SK-N-SH (cell line): ENCODE data around the gene CDS2. TPM values are rescaled to one million over a fixed set of nuclear protein-coding genes. Genes with fewer than 3 reads are reported as not detected.
"Not testable (repeated sequence)": the region's sequence is repeated elsewhere in the genome, so short reads cannot be mapped to it uniquely, and the experiment has no call there.

Experiments
- CTCF ChIA-PET: fragments of 300-600, 350-600 bp; formaldehyde crosslinking; extraction: SDS; loops from one replicate; lab custom pipeline; 2021; lab: Yijun Ruan, JAX
- POLR2A ChIA-PET: fragments of 350-600 bp; sonication (Branson Sonifier 250); formaldehyde crosslinking; extraction: SDS; loops from one replicate; lab custom pipeline; 2020; ENCODE audit warnings: antibody characterized with exemption, inconsistent platforms; lab: Yijun Ruan, JAX
- DNase-seq: peaks from one replicate; pipeline ENCODE4 v3.0.0; 2012
- H2AFZ ChIP-seq: fragments of 200-600 bp; sonication (generic); 2 replicates; pipeline ENCODE4 v1.8.1; 2016; ENCODE audit warnings: antibody characterized with exemption, mild to moderate bottlenecking, low read depth
- H3F3A ChIP-seq: fragments of 200-600 bp; sonication (generic); replicated peaks from 2 replicates; pipeline ENCODE3; 2016; ENCODE audit warnings: antibody characterized with exemption, mild to moderate bottlenecking; ENCODE audit not compliant: insufficient read depth
- H3K27ac ChIP-seq, 2 experiments: fragments of 200-500 bp in 1 of 2; fragments of 200-600 bp in 1 of 2; sonication (Bioruptor generic) in 1 of 2; sonication (generic), shearing (Covaris generic) in 1 of 2; 2 replicates each; pipeline versions ENCODE4 v1.5.1 to v1.6.1; 2014 to 2016; ENCODE audit warnings: low read depth in 2 of 2, inconsistent platforms in 1 of 2, low read length in 1 of 2, mild to moderate bottlenecking in 1 of 2, mixed read lengths in 1 of 2
- H3K27me3 ChIP-seq: fragments of 200-600 bp; sonication (generic), shearing (Covaris generic); 2 replicates; pipeline ENCODE4 v1.6.1; 2016; ENCODE audit warnings: mixed run types; ENCODE audit not compliant: insufficient read depth
- H3K36me3 ChIP-seq, 2 experiments: fragments of 200-500 bp in 1 of 2; fragments of 200-600 bp in 1 of 2; sonication (Bioruptor generic) in 1 of 2; sonication (generic) in 1 of 2; replicated peaks in 1 of 2; 2 replicates each; pipeline versions ENCODE3 to v1.5.1; 2014 to 2016; ENCODE audit warnings: low read length in 1 of 2, mild to moderate bottlenecking in 1 of 2; ENCODE audit not compliant: insufficient read depth in 2 of 2, control insufficient read depth in 1 of 2
- H3K4me1 ChIP-seq, 2 experiments: fragments of 200-500 bp in 1 of 2; fragments of 200-600 bp in 1 of 2; sonication (Bioruptor generic) in 1 of 2; sonication (generic), shearing (Covaris generic) in 1 of 2; 2 replicates each; pipeline versions ENCODE4 v1.5.1 to v1.6.1; 2014 to 2016; ENCODE audit warnings: low read depth in 1 of 2, low read length in 1 of 2, mixed run types in 1 of 2; ENCODE audit not compliant: insufficient read depth in 2 of 2, control insufficient read depth in 1 of 2
- H3K4me2 ChIP-seq: fragments of 200-600 bp; sonication (generic), shearing (Covaris generic); 2 replicates; pipeline ENCODE4 v1.6.1; 2017; ENCODE audit warnings: mixed run types
- H3K4me3 ChIP-seq, 2 experiments: fragments of 200-500 bp in 1 of 2; fragments of 200-600 bp in 1 of 2; sonication (Bioruptor generic) in 1 of 2; sonication (generic), shearing (Covaris generic) in 1 of 2; 2 replicates each; pipeline versions ENCODE4 v1.5.1 to v1.8.1; 2014 to 2016; ENCODE audit warnings: low read depth in 2 of 2, inconsistent platforms in 1 of 2, low read length in 1 of 2, mild to moderate bottlenecking in 1 of 2, mixed read lengths in 1 of 2, moderate library complexity in 1 of 2
- H3K79me2 ChIP-seq: fragments of 200-600 bp; sonication (generic); 2 replicates; pipeline ENCODE4 v1.8.1; 2017; ENCODE audit warnings: mild to moderate bottlenecking; ENCODE audit not compliant: insufficient read depth
- H3K9ac ChIP-seq: fragments of 200-600 bp; sonication (generic); 2 replicates; pipeline ENCODE4 v1.6.1; 2017; ENCODE audit warnings: mixed run types
- H3K9me2 ChIP-seq: fragments of 200-600 bp; sonication (generic); 2 replicates; pipeline ENCODE4 v1.6.1; 2017; ENCODE audit warnings: mixed run types
- H3K9me3 ChIP-seq: fragments of 200-600 bp; sonication (generic); 2 replicates; pipeline ENCODE4 v1.6.1; 2017; ENCODE audit warnings: mixed run types, mild to moderate bottlenecking, moderate library complexity
- H4K20me1 ChIP-seq: fragments of 200-600 bp; sonication (generic); 2 replicates; pipeline ENCODE4 v1.6.1; 2017; ENCODE audit warnings: mild to moderate bottlenecking, mixed run types; ENCODE audit not compliant: insufficient read depth
- EP300 ChIP-seq, 2 experiments: IDR thresholded peaks; 2 replicates each; pipeline versions ENCODE4 v1.4.0 to v1.6.1; 2012; ENCODE audit warnings: borderline replicate concordance in 1 of 2, low read depth in 1 of 2, low read length in 1 of 2
- EZH2phosphoT487 ChIP-seq: fragments of 200-600 bp; sonication (generic); IDR thresholded peaks from 2 replicates; pipeline ENCODE4 v1.6.1; 2017; ENCODE audit warnings: low read depth, mixed run types, mild to moderate bottlenecking, antibody characterized with exemption, moderate library complexity, borderline replicate concordance
- FOXJ3 ChIP-seq: sonication (generic); formaldehyde crosslinking; IDR thresholded peaks from 2 replicates; pipeline ENCODE4 v1.5.1; 2020; ENCODE audit warnings: mild to moderate bottlenecking, missing genetic modification reagents
- FOXM1 ChIP-seq: IDR thresholded peaks from 2 replicates; pipeline ENCODE4 v1.4.0; 2012; ENCODE audit warnings: low read depth, mild to moderate bottlenecking
- JUND ChIP-seq: IDR thresholded peaks from 2 replicates; pipeline ENCODE4 v1.4.0; 2012
- NFIC ChIP-seq: IDR thresholded peaks from 2 replicates; pipeline ENCODE4 v1.4.0; 2012; ENCODE audit warnings: borderline replicate concordance
- POLR2AphosphoS5 ChIP-seq: IDR thresholded peaks from 2 replicates; pipeline ENCODE4 v1.6.1; 2012; ENCODE audit warnings: low read depth, low read length
- RAD21 ChIP-seq: IDR thresholded peaks from 2 replicates; pipeline ENCODE4 v1.6.1; 2012; ENCODE audit warnings: mild to moderate bottlenecking, low read length
- RCOR1 ChIP-seq: fragments of 150-350 bp; IDR thresholded peaks from 2 replicates; pipeline ENCODE4 v1.6.1; 2017; ENCODE audit warnings: antibody characterized with exemption, low read length
- SIN3A ChIP-seq: IDR thresholded peaks from 2 replicates; pipeline ENCODE4 v1.6.1; 2012; ENCODE audit warnings: low read depth, mild to moderate bottlenecking, low read length, moderate library complexity, borderline replicate concordance
- SMC3 ChIP-seq: IDR thresholded peaks from 2 replicates; pipeline ENCODE4 v1.6.1; 2012; ENCODE audit warnings: low read depth, low read length, improper control_type of control experiment
- TEAD4 ChIP-seq: IDR thresholded peaks from 2 replicates; pipeline ENCODE4 v1.4.0; 2012; ENCODE audit warnings: mild to moderate bottlenecking, borderline replicate concordance; ENCODE audit not compliant: insufficient read depth
- YY1 ChIP-seq: IDR thresholded peaks from 2 replicates; pipeline ENCODE4 v1.4.0; 2012; ENCODE audit warnings: low read depth, mild to moderate bottlenecking
- WGBS: methylation state at CpG from one replicate; pipeline ENCODE4 v1.1.6; 2017; ENCODE audit warnings: low lambda C conversion rate; 5-methylcytosine and 5-hydroxymethylcytosine counted together
- polyA plus RNA-seq, 3 experiments: library from polyadenylated mRNA; depleted of rRNA; stranded (reverse); fragments of >200 nt; gene quantifications; 2 replicates each; pipeline ENCODE4 v1.2.3, GENCODE V29; 2012
- TF ChIP-seq, protein P1 (sequence below): IDR thresholded peaks from 2 replicates; pipeline ENCODE4 v1.4.0; 2012; ENCODE audit warnings: low read depth, borderline replicate concordance
- TF ChIP-seq, protein P2 (sequence below): IDR thresholded peaks from 2 replicates; pipeline ENCODE4; 2012
- TF ChIP-seq, protein P3 (sequence below): fragments of 150-350 bp; IDR thresholded peaks from 2 replicates; pipeline ENCODE4 v1.6.1; 2017; ENCODE audit warnings: antibody characterized with exemption, low read length, low read depth, borderline replicate concordance
- TF ChIP-seq, protein P4 (sequence below): fragments of 200-600 bp; sonication (generic); IDR thresholded peaks from 2 replicates; pipeline ENCODE4 v1.6.1; 2017; ENCODE audit warnings: antibody characterized with exemption, mild to moderate bottlenecking, moderate library complexity
- TF ChIP-seq, protein P5 (sequence below): fragments of 150-350 bp; IDR thresholded peaks from 2 replicates; pipeline ENCODE4 v1.6.1; 2016; ENCODE audit warnings: mild to moderate bottlenecking, low read depth, low read length

The CDS2 gene
- polyA plus RNA-seq, 1 of the 3 experiments (the other 2 are of a cell fraction) = 13.9 TPM

DNA sequence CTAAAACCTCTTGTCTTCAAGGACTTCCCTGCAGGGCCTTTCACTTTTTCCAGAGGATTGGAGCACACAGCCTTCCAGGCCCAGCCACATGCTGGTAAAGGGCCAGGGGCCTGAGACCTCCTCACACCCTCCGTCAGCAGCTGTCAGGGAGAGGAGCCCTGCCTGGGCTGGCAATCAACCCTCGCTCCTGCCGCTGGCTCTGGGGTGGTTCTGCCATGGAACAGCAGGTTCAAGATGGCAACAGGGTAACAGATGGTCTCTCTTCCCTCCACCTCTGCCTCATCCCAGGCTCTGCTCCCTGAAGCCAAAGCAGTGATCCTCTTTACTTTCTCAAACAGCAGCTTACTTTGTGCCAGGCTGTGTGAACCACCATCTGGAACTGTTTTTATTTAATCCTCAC, 30.9 kb upstream of the CDS2 start:
- Histone ChIP-seq H3K9me3 (no peaks in the 10 kb centered on the region), H2AFZ (no peak overlapping the region), H3K27ac (no peak overlapping the region), H3K9me2 (no peaks in the 10 kb centered on the region), H3K27me3 (no peaks in the 10 kb centered on the region), H3K9ac (no peak overlapping the region), H3K4me2 (no peak overlapping the region)
- no peak for TF ChIP-seq SIN3A
- TF ChIP-seq, all 33 proteins: peak for 0
- CTCF ChIA-PET = interaction anchor here (1.1 to 2.8 kb wide), 2 partner anchors 140 to 146 kb away, joined by 3 to 9 read pairs; no protein-coding TSS in a partner anchor
- no peak overlapping the region for H3K4me3 ChIP-seq
- no peaks in the 10 kb centered on the region for H4K20me1 ChIP-seq
- no peak for DNase-seq
- POLR2A ChIA-PET = no interaction called here
- H3K4me1 ChIP-seq = no peaks in the 10 kb centered on the region
- peaks cover under 1% of the 10 kb centered on the region for H3F3A ChIP-seq
- peaks cover 31 to 38% of the 10 kb centered on the region in 2 experiments for H3K36me3 ChIP-seq
- H3K79me2 ChIP-seq = no peaks in the 10 kb centered on the region
- WGBS = 100% methylated on average over 2 of the region's 3 CpGs

DNA sequence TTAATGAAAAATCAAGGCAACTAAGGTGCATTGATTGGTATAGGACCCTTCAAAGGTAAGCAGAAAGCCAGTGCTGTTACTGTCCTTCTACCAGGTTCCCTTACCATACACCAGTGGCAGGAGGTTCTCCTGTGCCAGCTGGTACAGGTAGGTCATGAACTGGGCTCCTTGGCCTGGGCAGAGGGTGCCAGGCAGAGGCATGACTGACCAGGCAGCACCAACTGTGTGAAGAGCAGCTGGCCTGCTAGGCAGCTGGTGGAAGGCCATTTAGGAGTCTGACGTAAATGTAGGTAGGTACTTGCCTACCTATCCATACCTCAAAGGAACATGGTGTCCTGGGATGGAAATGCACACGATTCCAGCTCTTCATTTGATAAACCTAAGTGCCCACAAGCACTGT, 30.3 kb upstream of the CDS2 start:
- CTCF ChIA-PET = interaction anchor here (1.1 to 2.8 kb wide), 2 partner anchors 141 to 146 kb away, joined by 3 to 9 read pairs; no protein-coding TSS in a partner anchor
- Histone ChIP-seq H3K9me2 (no peaks in the 10 kb centered on the region), H2AFZ (no peak overlapping the region), H3K4me2 (no peak overlapping the region), H3K27ac (no peak overlapping the region), H3K9ac (no peak overlapping the region), H3K36me3 (peaks cover 36 to 42% of the 10 kb centered on the region in 2 experiments), H4K20me1 (no peaks in the 10 kb centered on the region), H3K4me3 (no peak overlapping the region), H3K27me3 (no peaks in the 10 kb centered on the region), H3K9me3 (no peaks in the 10 kb centered on the region), H3K79me2 (no peaks in the 10 kb centered on the region), H3K4me1 (no peaks in the 10 kb centered on the region), H3F3A (peaks cover 4% of the 10 kb centered on the region)
- 94% methylated on average over 2 of the region's 2 CpGs for WGBS
- no peak for DNase-seq
- TF ChIP-seq SMC3 (no peak), YY1 (no peak), FOXJ3 (CRISPR knock-in tag) (no peak), RCOR1 (no peak), TEAD4 (no peak), JUND (no peak), POLR2AphosphoS5 (no peak), EZH2phosphoT487 (no peak), FOXM1 (no peak), RAD21 (no peak), NFIC (no peak), EP300 (IDR thresholded peaks at IDR 0.05; ENCODE audit: borderline replicate concordance in 1 of 2, low read depth in 1 of 2, low read length in 1 of 2) (no peak)
- TF ChIP-seq, protein P1, sequence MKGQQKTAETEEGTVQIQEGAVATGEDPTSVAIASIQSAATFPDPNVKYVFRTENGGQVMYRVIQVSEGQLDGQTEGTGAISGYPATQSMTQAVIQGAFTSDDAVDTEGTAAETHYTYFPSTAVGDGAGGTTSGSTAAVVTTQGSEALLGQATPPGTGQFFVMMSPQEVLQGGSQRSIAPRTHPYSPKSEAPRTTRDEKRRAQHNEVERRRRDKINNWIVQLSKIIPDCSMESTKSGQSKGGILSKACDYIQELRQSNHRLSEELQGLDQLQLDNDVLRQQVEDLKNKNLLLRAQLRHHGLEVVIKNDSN = no peak
- TF ChIP-seq, protein P2, sequence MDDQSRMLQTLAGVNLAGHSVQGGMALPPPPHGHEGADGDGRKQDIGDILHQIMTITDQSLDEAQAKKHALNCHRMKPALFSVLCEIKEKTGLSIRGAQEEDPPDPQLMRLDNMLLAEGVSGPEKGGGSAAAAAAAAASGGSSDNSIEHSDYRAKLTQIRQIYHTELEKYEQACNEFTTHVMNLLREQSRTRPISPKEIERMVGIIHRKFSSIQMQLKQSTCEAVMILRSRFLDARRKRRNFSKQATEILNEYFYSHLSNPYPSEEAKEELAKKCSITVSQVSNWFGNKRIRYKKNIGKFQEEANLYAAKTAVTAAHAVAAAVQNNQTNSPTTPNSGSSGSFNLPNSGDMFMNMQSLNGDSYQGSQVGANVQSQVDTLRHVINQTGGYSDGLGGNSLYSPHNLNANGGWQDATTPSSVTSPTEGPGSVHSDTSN = no peak
- TF ChIP-seq, protein P3, sequence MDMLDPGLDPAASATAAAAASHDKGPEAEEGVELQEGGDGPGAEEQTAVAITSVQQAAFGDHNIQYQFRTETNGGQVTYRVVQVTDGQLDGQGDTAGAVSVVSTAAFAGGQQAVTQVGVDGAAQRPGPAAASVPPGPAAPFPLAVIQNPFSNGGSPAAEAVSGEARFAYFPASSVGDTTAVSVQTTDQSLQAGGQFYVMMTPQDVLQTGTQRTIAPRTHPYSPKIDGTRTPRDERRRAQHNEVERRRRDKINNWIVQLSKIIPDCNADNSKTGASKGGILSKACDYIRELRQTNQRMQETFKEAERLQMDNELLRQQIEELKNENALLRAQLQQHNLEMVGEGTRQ = no peak
- TF ChIP-seq, protein P4, sequence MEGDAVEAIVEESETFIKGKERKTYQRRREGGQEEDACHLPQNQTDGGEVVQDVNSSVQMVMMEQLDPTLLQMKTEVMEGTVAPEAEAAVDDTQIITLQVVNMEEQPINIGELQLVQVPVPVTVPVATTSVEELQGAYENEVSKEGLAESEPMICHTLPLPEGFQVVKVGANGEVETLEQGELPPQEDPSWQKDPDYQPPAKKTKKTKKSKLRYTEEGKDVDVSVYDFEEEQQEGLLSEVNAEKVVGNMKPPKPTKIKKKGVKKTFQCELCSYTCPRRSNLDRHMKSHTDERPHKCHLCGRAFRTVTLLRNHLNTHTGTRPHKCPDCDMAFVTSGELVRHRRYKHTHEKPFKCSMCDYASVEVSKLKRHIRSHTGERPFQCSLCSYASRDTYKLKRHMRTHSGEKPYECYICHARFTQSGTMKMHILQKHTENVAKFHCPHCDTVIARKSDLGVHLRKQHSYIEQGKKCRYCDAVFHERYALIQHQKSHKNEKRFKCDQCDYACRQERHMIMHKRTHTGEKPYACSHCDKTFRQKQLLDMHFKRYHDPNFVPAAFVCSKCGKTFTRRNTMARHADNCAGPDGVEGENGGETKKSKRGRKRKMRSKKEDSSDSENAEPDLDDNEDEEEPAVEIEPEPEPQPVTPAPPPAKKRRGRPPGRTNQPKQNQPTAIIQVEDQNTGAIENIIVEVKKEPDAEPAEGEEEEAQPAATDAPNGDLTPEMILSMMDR = no peak
- TF ChIP-seq, protein P5, sequence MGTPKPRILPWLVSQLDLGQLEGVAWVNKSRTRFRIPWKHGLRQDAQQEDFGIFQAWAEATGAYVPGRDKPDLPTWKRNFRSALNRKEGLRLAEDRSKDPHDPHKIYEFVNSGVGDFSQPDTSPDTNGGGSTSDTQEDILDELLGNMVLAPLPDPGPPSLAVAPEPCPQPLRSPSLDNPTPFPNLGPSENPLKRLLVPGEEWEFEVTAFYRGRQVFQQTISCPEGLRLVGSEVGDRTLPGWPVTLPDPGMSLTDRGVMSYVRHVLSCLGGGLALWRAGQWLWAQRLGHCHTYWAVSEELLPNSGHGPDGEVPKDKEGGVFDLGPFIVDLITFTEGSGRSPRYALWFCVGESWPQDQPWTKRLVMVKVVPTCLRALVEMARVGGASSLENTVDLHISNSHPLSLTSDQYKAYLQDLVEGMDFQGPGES = no peak
- POLR2A ChIA-PET = interaction anchor here (0.6 kb wide), 1 partner anchor 88 kb away, joined by 3 read pairs; no protein-coding TSS in a partner anchor

DNA sequence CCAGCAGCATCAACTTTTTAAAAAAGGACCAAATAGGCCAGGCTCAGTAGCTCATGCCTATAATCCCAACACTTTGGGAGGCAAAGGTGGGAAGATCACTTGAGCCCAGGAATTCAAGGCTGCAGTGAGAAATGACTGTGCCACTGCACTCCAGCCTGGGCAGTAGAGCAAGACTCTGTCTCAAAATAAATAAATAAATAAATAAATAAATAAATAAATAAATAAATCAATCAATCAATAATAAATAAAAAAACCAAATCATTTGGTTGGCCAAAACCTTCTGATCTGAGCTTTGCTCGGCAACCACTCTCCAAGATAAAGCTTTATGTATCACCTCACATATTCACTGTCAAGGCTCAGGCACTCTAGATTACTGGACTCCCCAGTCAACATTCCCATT, 27.8 kb upstream of the CDS2 start:
- DNase-seq, H3K79me2 ChIP-seq, H3K4me2 ChIP-seq, H3K4me3 ChIP-seq, POLR2A ChIA-PET, H4K20me1 ChIP-seq, H3K27ac ChIP-seq, H3K9ac ChIP-seq, H3F3A ChIP-seq, H3K27me3 ChIP-seq, H3K9me2 ChIP-seq, H3K4me1 ChIP-seq, H3K9me3 ChIP-seq, H2AFZ ChIP-seq: not testable (repeated sequence)
- H3K36me3 ChIP-seq = peaks cover 45 to 51% of the 10 kb centered on the region in 2 experiments
- 90% methylated on average over 1 of the region's 1 CpG for WGBS
- CTCF ChIA-PET = interaction anchor here (0.9 to 3.5 kb wide), 4 partner anchors 16 to 143 kb away, joined by 3 to 16 read pairs (median 7); no protein-coding TSS in a partner anchor
